Measurements from ENCODE around the gene SERINC2. TPM values are rescaled to one million over a fixed set of nuclear protein-coding genes. Genes with fewer than 3 reads are reported as not detected.

Gene SERINC2
- total and polyA plus RNA-seq, 4 donors, result 4.9 to 66.4 (median 38.7) TPM

- 80% methylated on average over 4 of the region's 4 CpGs for WGBS
- Histone ChIP-seq H3K27me3 (ENCODE audit: control insufficient read depth in 4 of 4, insufficient read depth in 4 of 4, low read length in 3 of 4) (no peaks in the 10 kb centered on the region), H3K9ac (ENCODE audit: low read depth in 1 of 2, low read length in 2 of 2) (no peak overlapping the region), H3K27ac (ENCODE audit: low read depth in 1 of 2, low read length in 2 of 2) (no peak overlapping the region), H3K36me3 (ENCODE audit: control insufficient read depth in 4 of 4, insufficient read depth in 3 of 4, low read depth in 1 of 4, low read length in 3 of 4) (no peaks in the 10 kb centered on the region), H3K4me3 (ENCODE audit: low read depth in 1 of 3, low read length in 3 of 3) (no peak overlapping the region), H3K4me1 (ENCODE audit: control insufficient read depth in 4 of 4, insufficient read depth in 4 of 4, low read length in 3 of 4) (peaks cover 3 to 16% (median 7%) of the 10 kb centered on the region in 4 donors), H3K9me3 (ENCODE audit: control insufficient read depth in 4 of 4, low read length in 3 of 4) (no peaks in the 10 kb centered on the region)
- TF ChIP-seq ATF3 (IDR thresholded peaks at IDR 0.05) (no peak), FOXA1 (IDR thresholded peaks at IDR 0.05) (no peak), CTCF (IDR thresholded peaks at IDR 0.05; ENCODE audit: low read depth, low read length, missing input control) (no peak), GABPA (IDR thresholded peaks at IDR 0.05 in 1 of 2, conservative IDR thresholded peaks at IDR 0.05 in 1 of 2) (no peak), RAD21 (IDR thresholded peaks at IDR 0.05) (no peak), YY1 (IDR thresholded peaks at IDR 0.05) (no peak)
- DNase-seq (ENCODE audit: low spot score), result no peak
These were observed 29.6 kb downstream of the SERINC2 start for GRCh38 chr1:31442648-31442994.

GRCh38 chr1:31443673-31444072 is 30.7 kb downstream of the SERINC2 start:
- WGBS, result 93% methylated on average over 1 of the region's 1 CpG

More at GRCh38 chr1:31443673-31444072, 30.7 kb downstream of the SERINC2 start:
- H3K36me3 ChIP-seq (ENCODE audit: control insufficient read depth in 4 of 4, insufficient read depth in 3 of 4, low read depth in 1 of 4, low read length in 3 of 4), result no peaks in the 10 kb centered on the region
- no peaks in the 10 kb centered on the region for H3K27me3 ChIP-seq (ENCODE audit: control insufficient read depth in 4 of 4, insufficient read depth in 4 of 4, low read length in 3 of 4)
- H3K4me1 ChIP-seq (ENCODE audit: control insufficient read depth in 4 of 4, insufficient read depth in 4 of 4, low read length in 3 of 4), result peaks cover 3 to 16% (median 7%) of the 10 kb centered on the region in 4 donors
- TF ChIP-seq FOXA1 (IDR thresholded peaks at IDR 0.05) (no peak), JUND (IDR thresholded peaks at IDR 0.05) (no peak), HNF4G (IDR thresholded peaks at IDR 0.05) (no peak), RXRA (IDR thresholded peaks at IDR 0.05) (no peak), RAD21 (IDR thresholded peaks at IDR 0.05) (no peak), MAX (IDR thresholded peaks at IDR 0.05) (no peak), REST (IDR thresholded peaks at IDR 0.05) (no peak), CTCF (IDR thresholded peaks at IDR 0.05; ENCODE audit: low read depth, low read length, missing input control) (no peak), GABPA (IDR thresholded peaks at IDR 0.05 in 1 of 2, conservative IDR thresholded peaks at IDR 0.05 in 1 of 2) (no peak), FOXA2 (IDR thresholded peaks at IDR 0.05) (no peak), TAF1 (conservative IDR thresholded peaks at IDR 0.05) (no peak), ATF3 (IDR thresholded peaks at IDR 0.05) (no peak), EGR1 (IDR thresholded peaks at IDR 0.05; ENCODE audit: low read depth in 2 of 2) (no peak), HNF4A (conservative IDR thresholded peaks at IDR 0.05) (no peak), SP1 (IDR thresholded peaks at IDR 0.05) (no peak), NR2F2 (IDR thresholded peaks at IDR 0.05) (no peak), ZBTB33 (IDR thresholded peaks at IDR 0.05) (no peak), YY1 (IDR thresholded peaks at IDR 0.05) (no peak)
- no peak overlapping the region for H3K27ac ChIP-seq (ENCODE audit: low read depth in 1 of 2, low read length in 2 of 2)
- H3K9ac ChIP-seq (ENCODE audit: low read depth in 1 of 2, low read length in 2 of 2), result no peak overlapping the region
- no peaks in the 10 kb centered on the region for H3K9me3 ChIP-seq (ENCODE audit: control insufficient read depth in 4 of 4, low read length in 3 of 4)
- no peak overlapping the region for H3K4me3 ChIP-seq (ENCODE audit: low read depth in 1 of 3, low read length in 3 of 3)
- no peak for DNase-seq (ENCODE audit: low spot score)

Measured in liver (tissue), 9 donors.